COLO668 (cell line): ENCODE results near the gene ZMYND12.
"Not testable (repeated sequence)": the region's sequence is repeated elsewhere in the genome, so short reads cannot be mapped to it uniquely, and the experiment has no call there.

Experiments
- DNase-seq: peaks from one replicate; lab custom pipeline; 2025; ENCODE audit not compliant: unreplicated experiment; lab: John Stamatoyannopoulos, UW

ZMYND12 gene, protein sequence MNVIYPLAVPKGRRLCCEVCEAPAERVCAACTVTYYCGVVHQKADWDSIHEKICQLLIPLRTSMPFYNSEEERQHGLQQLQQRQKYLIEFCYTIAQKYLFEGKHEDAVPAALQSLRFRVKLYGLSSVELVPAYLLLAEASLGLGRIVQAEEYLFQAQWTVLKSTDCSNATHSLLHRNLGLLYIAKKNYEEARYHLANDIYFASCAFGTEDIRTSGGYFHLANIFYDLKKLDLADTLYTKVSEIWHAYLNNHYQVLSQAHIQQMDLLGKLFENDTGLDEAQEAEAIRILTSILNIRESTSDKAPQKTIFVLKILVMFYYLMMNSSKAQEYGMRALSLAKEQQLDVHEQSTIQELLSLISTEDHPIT

DNA sequence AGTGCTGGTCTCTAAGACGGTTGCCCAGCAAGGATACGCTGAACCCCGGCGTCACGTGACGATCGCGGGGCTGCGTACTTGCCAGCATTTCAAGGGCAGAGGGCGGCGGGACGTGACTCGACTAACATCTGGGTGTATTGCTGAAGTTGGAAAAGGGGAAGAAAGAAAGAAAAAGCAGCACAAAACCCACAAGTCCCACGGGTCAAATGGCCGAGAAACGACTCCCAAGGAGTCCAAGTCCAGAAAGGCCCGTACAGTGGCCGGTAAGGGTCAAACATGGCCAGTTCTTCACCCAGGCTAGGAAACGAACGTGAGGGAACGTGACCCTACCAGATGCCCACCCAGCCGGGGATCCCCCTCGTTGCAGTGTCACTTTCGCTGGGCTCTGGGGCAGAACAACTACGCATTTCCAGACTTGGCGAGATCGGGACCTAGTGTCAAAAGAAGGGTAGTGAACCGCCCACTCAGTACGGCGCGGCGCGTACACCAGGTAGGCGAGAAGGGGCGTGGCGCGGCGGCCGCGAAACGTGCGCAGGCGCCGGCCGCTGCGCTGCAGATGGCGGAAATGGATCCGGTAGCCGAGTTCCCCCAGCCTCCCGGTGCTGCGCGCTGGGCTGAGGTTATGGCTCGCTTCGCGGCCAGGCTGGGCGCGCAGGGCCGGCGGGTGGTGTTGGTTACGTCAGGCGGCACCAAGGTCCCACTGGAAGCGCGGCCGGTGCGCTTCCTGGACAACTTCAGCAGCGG is at the start of gene ZMYND12, which contains the start of gene PPCS:
ZMYND12 (minus strand) TSS at position 13 of the 744 bp plus-strand sequence. CDS start 25 bp downstream, outside the sequence.
PPCS (plus strand) TSS at position 534 of the 744 bp plus-strand sequence; CDS start at position 557, 23 bp downstream.
- DNase-seq, result peak; percentile 99

DNA sequence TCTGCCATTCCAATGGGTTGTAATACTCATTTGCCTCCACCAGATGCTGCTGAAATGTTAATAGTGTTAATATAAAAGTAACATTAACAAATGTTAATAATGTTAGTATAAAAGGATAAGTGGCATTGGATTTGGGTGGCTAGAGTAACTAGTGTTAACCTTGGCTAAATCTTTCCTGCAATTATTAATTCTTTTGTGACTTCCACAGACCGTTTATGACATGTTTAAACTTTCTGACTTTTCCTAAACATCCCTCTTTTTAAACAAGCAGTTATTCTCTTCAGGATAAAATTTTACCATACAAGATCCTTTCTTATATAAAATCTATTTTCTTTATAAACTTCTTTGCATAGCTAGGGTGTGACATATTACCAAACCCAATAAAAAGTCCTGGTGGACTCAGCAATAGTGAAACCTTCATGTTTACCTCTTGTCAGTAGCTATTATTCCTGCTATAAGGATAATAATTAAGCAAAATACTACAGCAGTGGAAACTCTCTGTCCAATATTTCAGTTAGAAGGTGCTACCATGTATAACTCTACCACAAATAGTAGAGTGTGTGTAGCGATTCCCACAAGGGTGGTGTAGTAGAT is 48.8 kb upstream of the ZMYND12 start:
- no peak for DNase-seq

DNA sequence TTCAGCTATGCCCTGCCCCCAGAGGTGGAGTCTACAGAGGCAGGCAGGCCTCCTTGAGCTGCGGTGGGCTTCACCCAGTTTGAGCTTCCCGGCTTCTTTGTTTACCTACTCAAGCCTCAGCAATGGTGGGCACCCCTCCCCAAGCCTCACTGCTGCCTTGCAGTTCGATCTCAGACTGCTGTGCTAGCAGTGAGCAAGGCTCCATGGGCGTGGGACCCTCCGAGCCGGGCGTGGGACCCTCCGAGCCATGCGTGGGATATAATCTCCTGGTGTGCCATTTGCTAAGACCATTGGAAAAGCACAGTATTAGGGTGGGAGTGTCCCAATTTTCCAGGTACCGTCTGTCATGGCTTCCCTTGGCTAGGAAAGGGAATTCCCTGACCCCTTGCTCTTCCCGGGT is 46.2 kb upstream of the ZMYND12 start:
- DNase-seq, result not testable (repeated sequence)

DNA sequence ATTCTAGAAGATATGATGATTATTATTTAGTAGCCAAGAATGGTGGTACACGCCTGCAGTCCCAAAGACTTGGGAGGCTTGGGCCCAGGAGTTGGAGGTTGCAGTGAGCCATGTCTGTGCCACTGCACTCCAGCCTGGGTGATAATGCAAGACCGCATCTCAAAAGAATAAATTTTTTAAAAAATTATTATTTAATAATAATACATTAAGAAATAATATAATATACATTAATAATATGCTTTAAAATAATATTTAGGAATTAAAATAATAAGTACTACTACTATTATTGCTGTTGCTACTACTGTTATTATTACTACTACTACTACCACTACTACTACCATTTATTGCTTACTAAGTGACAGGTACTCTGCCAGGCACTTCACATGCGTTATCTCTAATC is 34.4 kb upstream of the ZMYND12 start:
- DNase-seq, result no peak

DNA sequence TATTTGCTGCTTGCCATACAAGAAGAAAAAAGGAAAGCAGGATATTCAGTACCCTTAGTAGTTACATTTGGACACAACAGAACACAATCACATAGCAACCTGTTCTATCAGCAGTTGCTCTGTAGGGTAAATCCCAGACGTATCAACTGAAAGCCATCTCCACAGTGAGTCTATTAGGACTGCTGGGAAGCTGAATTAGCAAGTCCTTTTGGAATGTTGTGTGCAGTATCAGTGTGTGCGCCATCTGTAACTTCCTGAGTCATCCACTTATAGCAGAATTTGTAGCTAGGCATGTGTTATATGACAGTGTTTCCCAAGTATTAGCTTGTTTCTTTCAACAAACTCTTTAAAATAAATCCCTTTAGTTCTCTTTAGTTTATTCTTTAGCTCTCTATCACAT is 28.6 kb upstream of the ZMYND12 start:
- DNase-seq, result no peak

DNA sequence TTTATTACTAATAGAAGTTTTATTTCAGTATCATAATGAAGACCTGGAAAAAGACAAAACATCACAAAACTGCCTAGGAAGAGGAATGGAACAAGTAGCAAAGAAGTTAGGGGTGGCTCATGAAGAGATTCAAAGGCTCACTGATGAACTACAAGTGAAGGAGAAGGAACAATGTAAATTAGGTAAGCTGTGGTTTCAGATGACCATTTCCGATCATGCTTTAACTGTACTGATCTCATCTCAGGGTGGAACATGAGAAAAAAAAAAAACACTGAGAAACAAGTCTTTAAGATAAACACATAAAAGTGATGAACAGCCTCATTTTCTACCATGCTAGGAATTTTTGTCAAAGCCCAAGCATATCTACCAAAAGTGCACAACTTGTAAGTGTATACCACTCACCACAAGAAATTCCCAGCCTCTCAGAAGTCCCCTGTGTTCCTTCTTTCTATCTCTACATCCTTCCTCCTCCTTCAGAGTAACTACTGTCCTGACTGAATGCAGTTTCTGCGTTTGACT is 26.9 kb upstream of the ZMYND12 start:
- no peak for DNase-seq

DNA sequence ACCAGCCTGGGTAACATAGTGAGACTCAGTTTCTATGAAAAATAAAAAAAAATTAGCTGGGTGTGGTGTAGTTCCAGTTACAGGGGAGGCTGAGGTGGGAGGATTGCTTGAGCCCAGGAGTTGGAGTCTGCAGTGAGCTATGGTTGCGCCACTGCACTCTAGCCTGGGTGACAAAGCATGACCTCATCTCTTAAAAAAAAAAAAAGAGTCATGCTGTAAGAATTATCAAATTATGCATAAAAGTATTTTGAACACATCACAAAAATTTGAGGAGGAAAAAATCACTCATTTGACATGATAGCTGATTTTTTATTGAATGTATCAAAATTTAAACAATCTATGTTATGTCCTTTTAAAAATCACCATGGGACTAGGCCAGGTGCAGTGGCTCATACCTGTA is 25.1 kb upstream of the ZMYND12 start:
- no peak for DNase-seq

DNA sequence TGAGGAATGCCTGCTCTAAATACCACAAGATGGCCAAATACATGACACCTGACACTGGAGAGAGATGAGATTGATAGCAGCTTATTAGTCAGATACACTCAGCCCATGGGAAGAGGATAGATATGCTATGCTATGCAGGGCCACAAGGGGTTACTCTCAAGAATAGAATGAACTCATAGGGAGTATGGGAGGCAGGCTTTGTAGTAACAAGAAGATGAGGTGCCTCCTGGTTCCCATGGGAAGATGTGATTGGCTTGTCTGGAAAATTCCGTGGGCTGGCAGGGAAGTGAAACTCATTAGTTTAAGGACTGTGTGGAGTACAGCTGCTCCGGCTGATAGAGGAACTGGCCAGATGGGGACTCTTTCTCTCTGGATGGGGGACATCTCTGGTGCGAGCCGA is 23.8 kb upstream of the ZMYND12 start:
- DNase-seq, result no peak

DNA sequence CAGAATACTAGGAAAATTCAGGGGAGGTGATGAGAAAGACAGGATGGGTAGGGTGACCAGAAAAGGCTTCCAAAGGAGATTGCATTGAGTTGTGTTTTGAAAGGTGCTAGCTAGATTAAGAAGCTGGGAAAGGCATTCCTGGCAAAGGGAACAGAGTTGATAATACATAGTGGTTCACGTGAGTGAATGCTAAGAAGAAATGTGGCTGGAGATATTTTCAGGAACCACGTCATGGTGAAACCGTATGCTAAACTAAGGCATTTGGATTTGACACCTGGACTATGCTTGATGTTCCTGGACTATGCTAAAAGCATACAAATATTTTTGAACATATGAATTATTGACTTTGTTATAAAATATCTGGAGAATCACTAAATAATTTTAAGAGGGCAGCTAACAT is 22.0 kb upstream of the ZMYND12 start:
- DNase-seq, result no peak

DNA sequence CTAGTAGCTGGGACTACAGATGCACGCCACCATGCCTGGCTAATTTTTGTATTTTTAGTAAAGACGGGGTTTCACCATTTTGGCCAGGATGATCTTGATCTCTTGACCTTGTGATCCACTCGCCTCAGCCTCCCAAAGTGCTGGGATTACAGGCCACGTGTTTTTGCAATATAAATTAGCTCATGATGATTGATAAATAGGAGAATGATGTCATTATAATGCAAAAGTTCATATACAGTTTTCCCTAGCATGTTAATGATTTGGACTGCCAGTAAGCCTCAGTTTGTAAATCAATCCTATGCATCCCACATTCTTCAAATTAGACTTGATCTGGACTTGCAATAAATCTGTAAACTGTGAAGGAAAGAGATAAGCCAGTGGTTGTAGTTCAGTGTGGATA is 21.5 kb upstream of the ZMYND12 start:
- DNase-seq, result not testable (repeated sequence)

DNA sequence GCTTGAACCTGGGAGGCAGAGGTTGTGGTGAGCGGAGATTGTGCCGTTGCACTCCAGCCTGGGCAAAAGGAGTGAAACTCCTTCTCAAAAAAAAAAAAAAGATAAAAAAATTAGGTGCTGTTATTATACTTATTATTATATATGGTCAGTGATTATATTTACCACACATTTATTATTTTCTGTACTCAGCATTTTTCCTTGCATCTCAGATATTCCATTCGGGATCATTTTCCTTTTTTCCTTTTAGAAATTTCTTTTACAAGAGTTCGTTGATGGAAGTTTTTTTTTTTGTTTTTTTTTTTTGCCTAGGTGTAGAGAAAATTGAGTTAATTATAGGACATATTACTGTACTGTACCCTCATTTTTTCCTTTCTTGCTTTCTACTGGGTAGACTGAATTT is 20.8 kb upstream of the ZMYND12 start:
- no peak for DNase-seq

DNA sequence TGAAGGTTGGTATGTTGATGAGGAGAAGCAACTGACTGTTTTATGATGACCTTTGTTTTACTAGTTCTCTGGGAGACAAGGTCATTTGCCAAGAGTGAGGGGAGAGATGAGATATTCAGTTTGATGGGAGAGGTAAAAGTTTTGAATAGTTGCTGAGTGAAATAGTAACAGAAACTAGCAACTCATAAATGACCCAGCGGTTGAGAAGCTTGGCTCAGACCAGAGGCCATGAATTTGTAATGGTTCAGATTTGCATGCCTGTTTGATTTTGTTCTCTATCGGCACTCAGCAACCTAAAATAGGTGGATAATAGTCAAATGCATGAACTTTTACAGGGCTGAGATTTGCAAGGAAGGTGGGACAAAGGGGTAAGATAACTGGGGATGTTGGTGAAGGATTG is 13.9 kb upstream of the ZMYND12 start:
- no peak for DNase-seq

DNA sequence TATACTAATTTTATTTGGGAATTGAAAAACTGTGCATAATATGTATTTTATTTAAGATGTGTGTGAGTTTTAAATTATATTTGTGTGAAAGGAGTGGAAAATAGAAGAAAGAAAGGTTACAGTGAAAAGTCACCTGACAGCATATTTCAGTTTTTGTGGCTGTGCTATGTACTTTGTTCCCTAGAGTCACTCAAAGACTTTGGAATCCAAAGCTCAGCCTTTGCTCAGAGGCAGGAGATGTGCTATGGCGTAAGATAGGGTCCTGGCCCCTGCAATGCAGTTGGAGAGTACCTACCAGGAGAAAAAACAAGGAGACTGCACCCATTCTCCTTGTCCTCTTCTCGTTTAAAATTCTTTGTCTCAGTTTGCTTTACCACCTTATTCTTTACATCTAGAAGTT is 10.2 kb upstream of the ZMYND12 start:
- no peak for DNase-seq

DNA sequence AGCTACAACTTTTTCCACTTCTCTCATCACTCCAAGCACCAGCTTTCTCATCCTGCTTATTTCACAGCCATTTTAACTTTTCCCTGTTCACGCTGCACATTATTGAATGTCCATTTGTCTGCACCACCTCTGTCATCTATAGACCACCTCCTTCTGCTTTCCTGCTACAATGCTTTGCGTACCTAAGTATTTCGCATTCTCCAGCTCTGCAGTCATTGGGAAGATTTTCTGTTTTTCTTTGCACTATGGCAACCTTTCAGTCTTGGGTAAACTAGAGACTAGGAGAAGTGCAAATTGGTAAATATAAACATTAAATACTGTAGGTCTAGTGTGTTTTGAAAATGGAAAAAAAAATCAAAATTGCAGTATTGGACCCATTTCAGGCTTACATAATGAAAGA is 8.1 kb upstream of the ZMYND12 start:
- no peak for DNase-seq

DNA sequence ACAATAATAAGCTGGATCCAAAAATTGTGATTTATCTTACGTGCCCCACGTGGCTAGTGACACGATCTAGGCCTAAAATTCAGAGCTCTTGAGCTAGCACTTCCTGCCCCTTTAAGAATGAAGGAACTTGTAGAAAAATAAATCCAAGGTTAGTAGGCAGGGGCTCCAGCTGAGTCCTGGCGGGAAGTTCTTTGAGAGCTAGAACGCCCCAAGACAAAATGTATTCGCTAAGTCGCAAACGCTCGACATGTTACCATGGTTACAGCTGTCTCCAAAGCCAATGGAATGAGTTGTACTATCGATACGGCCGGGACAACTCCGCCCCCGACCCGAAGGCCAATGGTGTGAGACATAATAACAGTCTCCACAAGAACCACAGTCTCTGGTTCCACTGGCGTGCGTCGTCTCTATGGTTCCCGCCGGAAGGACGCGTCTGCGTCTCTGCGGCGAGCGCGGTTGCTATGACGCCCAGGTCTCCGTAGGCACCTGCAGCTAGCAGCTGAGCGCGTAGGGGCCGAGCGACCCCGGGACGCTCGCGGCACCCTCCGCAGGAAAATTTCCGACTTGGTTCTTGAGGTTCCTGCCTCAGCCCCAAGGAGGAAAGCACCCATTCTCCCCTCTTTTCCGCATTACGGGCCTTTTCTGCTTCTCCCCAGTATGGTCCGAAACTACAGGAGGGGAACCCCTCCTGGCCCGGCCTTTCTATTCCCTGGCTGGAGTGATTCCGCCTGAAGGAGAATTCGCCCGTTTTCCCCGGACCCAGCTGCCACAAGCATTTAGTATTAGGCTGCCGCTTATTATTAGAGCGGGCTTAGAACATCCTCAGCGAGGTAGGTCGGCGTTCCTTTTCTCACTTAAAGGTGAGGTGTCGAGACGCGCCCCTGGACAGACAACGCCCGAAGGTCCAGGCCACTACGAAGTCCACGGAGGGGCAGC is 7.3 kb upstream of the ZMYND12 start, which contains the start of gene CCDC30:
CCDC30 (plus strand) TSS at position 459 of the 936 bp plus-strand sequence. CDS start 17,266 bp downstream, outside the sequence.
- DNase-seq, result peak; percentile 100

DNA sequence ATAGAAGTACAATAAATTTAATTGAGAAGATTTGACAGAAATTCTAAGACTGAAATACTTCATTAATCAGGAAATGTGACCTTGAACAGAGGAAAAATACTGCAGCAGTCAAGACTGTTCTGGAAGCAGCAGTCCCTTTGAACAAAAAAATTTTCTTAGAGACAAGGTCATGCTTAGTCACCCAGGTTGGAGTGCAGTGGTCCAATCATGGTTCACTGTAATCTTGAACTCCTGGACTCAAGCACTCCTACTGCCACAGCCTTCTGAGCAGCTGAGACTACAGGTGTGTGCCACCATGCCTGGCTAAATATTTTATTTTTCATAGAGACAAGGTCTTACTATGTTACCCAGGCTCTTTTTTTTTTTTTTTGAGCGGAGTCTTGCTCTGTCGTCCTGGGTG is 5.4 kb upstream of the ZMYND12 start:
- DNase-seq, result no peak

DNA sequence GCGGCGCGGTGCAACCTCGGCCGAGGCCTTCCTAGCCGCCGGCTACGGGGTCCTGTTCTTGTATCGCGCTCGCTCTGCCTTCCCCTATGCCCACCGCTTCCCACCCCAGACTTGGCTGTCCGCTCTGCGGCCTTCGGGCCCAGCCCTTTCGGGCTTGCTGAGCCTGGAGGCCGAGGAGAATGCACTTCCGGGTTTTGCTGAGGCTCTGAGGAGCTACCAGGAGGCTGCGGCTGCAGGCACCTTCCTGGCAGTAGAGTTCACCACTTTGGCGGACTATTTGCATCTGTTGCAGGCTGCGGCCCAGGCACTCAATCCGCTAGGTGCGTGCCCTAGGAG is 900 bp upstream of the ZMYND12 start:
- DNase-seq, result peak; percentile 89

DNA sequence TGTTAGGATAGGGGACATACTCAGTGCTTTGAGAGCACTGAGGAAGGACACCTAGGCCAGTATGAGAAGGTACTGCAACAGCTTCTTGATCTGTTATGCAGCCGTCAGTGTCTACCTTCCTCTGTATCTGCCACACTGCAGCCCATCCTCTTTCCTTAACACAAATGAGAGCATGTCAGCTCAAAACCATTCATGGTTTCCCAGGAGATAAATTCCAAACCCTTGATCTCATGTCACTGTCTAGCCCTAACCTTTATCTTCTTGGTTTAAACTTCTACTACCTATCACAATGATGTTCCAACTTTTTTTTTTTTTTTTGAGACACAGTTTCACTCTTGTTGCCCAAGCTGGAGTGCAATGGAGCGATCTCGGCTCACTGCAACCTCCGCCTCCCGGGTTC is 1.4 kb downstream of the ZMYND12 start:
- DNase-seq, result no peak

DNA sequence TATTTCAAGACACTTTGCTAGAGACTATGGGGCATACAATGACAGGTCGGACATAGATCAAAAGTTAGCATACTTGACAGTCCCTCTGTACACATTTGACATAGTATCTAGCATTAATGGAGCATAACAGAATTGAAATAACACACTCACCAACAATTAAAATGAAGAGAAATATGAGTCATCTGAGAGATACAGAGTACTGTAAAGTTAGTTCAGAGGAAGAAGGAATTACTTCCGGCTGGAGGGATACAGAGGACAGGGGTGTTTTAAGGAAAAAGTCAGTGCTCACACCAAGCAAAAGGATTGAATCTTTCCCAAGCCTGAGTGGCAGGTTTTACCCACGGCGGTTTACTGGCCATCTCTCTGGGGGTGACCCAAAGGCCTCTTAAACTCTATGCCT is 2.4 kb downstream of the ZMYND12 start:
- DNase-seq, result no peak

DNA sequence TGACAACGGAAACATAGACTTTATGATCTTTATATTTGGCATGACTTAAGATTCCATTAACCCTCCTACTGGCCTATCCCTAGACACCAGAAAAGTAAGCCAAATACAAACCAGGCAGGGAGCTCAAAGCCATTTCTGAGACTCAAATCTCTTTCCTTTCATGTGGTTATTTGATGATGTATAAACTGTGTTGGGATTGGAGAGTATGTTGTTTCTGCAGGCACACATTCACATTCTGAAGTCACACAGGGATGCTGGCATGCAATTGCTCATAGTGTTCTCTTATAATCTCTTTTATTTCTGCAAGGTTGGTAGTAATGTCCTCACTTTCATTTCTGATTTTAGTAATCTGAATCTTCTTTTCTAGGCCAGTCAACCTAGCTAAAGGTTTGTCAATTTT is 5.8 kb downstream of the ZMYND12 start:
- no peak for DNase-seq

DNA sequence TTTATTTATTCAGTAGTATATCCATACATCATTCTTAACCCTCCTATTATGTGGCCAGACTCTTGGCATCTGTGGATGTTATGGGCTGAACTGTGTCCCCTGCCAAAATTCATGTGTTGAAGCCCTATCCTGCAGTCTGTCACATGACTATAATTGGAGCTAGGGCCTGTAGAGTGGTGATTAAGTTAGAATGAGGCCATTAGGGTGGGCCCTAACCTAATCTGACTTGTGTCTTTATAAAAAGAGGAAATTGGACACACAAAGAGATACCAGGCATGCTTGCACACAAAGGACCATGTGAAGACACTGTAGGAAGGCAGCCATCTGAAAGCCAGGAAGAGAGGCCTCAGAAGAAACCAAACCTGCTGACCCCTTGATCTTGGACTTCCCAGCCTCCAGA is 6.6 kb downstream of the ZMYND12 start:
- no peak for DNase-seq
